G401.6 (cell line): ENCODE data around the gene TTLL10.
"Not testable (repeated sequence)": the region's sequence is repeated elsewhere in the genome, so short reads cannot be mapped to it uniquely, and the experiment has no call there.

Experiments used
- FAIRE-seq: peaks from 2 replicates; lab custom pipeline; 2012; peaks lifted over from hg19 to GRCh38; lab: Jason Lieb, UNC

Gene TTLL10

DNA sequence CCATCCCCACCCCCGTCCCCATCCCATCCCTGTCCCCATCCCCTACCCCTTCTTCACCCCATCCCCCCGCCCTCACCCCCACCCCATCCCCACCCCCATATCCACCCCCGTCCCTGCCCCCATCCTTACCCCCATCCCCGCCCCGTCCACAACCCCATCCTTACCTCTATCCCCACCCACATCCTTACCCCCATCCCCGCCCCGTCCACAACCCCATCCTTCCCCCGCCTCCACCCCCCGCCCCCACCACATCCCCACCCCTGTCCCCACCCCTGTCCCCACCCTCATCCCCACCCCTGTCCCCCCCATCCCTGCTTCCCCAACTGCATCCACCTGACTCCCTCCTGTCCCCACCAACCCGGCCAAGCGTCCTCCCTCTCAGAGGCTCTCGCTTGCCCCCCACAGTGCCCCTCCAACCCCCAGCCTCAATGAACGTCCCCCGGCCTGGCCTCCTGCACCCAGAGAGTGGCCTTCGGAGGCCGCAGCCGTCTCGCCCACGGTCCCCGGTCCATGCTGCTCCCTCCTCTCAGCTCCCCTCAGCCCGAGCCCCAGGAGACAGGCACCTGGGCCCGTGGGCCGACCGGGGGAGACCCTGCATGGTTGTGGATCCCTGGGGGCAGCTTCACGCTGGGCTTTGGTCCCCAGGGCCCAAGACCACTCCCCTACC, 32.3 kb upstream of the TTLL10 start:
- FAIRE-seq = no peak

DNA sequence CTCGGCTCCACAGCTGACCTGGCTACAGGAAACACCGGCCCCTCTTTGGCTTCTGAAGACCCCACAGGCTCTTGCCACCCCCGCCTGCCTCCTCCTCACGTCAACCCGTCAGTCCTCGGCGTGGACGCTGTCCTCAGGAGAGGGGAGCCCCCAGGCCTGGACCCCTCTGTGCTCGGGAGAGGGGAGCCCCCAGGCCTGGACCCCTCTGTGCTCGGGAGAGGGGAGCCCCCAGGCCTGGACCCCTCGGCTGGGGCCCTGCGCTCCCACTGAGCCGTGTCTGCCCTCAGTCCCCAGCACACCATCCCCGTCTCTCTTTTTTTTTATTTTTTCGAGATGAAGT, 31.8 kb upstream of the TTLL10 start:
- no peak for FAIRE-seq

DNA sequence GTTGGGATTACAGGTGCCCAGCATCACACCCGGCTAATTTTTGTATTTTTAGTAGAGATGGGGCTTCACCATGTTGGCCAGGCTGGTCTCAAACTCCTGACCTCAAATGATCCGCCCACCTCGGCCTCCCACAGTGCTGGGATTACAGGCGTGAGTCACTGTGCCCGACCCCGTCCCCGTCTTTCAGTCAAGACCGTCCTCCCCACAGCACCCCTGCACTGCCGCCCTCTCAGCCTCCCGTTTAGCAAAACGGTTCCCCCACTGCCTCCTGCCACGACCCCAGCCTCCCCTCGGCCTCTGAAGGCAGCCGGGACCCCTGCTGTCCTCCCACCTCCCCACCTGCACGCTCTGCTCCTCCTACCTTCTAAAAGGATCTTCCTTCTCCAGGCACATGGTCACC, 31.3 kb upstream of the TTLL10 start:
- not testable (repeated sequence) for FAIRE-seq

GRCh38 chr1:1142844-1143243, 30.8 kb upstream of the TTLL10 start:
- no peak for FAIRE-seq

GRCh38 chr1:1143636-1144035, 30.0 kb upstream of the TTLL10 start:
- FAIRE-seq = no peak

- FAIRE-seq = no peak
These were observed 29.4 kb upstream of the TTLL10 start for GRCh38 chr1:1144122-1144842.

DNA sequence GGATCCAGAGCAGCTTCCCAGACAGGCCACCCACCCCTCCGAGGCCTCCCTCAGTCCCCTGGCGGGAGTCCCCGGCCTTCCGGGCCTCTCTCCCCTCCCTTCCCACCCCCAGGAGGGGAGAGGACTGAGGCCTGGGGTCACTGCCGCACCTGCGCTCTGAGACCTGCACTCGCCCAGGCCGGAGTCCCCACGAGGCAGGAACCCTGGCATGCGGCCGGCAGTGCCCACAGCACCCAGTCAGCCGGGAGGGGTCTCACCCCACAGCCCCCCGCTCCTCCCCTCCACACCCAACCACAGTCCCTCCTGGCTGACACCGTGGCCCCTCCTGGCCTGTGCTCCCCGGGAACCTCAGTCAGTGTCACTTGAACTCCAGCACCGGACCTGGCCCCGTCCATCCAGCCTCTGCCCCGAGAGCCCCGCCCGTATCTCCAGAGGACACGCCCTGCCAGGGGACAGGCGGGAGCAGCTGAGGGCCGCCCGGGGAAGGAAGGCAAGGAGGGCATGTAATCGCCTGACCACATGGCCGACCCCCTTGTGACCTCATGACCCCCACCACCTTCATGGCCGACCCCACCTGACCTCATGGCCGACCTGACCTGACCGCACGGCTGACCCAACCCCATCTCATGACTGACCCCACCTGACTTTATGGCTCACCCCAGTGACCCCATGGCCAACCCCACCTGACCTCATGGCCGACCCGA, 28.7 kb upstream of the TTLL10 start:
- FAIRE-seq = no peak

DNA sequence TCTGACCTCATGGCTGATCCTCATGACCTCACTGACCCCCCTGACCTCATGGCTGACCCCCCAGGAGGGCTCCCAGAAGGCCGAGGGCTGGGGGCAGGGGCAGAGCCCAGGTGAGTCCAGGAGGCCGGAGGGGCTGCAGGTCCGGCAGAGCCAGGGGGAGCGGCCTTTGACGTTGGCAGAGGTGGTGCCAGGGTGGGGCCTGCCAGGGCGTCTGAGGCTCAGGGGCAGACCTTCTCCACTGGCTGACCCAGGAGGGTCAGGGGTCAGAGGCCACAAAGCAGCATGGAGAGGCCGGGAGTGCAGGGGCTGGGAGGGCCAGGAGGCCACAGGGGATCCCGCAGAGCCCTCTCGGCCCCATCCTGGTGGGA, 28.1 kb upstream of the TTLL10 start:
- FAIRE-seq = no peak

DNA sequence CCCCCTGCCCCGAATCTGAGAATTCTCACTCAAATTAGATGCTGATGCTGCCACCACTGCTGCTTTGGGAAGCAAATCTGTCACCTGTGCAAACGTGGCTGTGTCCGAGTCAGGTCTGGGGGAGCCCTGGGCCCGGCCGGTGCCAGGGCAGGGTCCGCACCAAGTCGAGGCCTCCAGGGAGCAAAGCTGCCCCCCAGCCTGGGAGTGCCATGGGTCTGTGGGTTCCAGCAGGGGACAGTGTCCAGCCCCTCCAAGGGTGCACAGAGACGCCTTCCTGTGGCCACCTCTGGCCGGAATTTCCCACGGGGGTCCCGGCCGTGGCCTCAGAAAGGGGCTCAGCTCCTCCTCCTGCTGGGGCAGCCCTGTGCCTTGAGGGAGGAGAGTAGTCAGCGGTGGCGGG, 27.7 kb upstream of the TTLL10 start:
- FAIRE-seq = no peak

- FAIRE-seq = no peak
These were observed 27.1 kb upstream of the TTLL10 start for GRCh38 chr1:1146596-1146995.

GRCh38 chr1:1148061-1148460, 25.6 kb upstream of the TTLL10 start:
- FAIRE-seq = no peak

DNA sequence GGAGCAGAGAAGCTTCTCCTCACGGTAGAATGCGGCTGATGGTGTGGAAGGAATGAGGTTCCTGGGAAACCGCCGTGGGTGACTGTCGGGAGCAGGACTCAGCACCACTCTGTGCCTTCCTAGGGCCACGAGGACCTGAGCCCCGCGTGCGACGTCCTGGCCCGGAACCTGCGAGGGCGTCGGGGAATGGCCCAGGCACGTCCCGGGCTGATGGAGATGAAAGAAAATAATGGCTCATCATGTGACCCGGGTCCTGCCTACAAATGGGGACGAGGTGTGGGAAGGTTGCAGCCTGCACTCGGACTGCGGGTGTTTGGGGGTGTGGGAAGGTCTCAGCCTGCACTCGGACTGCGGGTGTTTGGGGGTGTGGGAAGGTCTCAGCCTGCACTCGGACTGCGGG, 25.1 kb upstream of the TTLL10 start:
- no peak for FAIRE-seq

DNA sequence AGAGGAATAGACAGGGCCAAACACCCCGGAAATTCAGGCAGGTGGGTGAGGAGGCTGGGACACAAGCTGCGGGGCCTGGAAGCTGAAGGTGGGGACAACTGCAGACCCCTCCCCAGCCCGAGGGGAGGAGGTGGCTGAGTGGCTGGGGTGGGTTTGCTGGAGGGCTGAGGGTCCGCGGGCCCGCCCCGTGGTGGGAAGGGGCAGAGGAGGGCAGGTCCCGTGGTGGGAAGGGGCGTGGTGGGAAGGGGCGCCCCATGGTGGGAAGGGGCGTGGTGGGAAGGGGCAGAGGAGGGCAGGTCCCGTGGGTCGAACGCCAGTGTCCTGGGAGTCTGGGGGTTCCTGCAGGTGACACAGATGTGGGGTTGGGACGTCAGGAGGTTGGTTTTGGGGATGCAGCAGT, 24.3 kb upstream of the TTLL10 start:
- FAIRE-seq = no peak

DNA sequence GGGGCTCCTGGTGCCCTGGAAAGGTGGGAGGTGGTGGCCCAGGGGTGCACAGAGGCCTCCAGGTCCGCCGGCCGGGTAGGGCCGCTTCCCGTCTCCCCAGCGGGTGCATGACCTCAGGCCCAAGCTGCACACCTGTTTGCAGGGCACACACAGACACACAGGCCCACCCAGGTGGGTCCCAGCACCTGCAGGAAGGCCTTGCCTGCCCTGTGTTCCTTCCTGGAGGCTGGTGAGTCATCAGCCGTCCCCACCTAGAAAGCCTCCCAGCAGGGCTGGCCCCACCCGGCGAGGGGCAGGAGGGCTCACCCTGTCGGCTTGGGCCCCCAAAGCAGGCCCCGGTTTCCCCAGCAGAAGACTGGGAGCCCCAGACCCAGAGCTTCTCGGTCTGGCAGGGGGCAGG, 23.6 kb upstream of the TTLL10 start:
- FAIRE-seq = no peak

DNA sequence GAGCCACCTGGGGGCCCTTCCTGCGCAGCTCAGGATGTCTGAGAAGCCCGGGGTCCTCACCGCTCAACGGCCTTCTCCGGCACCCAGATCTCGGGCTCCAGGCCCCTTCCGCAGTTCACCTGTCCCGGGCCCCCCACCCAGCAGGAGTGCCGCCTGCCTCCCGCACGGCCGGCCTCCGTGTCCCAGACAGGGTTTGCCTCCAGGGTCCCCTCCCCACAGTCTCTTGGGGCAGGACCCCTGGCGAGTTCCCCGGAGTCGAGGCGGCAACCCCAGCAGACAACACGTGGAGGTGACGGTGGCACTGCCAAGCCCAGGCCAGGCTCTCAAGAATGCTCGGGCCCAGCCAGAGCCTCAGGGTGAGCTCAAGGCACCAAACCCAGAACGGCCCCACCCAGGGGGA, 22.4 kb upstream of the TTLL10 start:
- no peak for FAIRE-seq

DNA sequence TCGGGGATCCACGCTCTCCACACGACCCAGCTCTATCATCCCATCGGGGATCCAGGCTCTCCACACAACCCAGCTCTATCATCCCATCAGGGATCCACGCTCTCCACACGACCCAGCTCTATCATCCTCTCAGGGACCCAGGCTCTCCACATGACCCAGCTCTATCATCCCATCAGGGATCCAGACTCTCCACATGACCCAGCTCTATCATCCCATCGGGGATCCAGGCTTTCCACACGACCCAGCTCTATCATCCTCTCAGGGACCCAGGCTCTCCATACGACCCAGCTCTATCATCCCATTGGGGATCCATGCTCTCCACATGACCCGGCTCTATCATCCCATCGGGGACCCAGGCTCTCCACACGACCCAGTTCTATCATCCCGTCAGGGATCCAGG, 21.2 kb upstream of the TTLL10 start:
- FAIRE-seq = not testable (repeated sequence)

- not testable (repeated sequence) for FAIRE-seq
These were observed 20.5 kb upstream of the TTLL10 start for GRCh38 chr1:1153215-1153614.

DNA sequence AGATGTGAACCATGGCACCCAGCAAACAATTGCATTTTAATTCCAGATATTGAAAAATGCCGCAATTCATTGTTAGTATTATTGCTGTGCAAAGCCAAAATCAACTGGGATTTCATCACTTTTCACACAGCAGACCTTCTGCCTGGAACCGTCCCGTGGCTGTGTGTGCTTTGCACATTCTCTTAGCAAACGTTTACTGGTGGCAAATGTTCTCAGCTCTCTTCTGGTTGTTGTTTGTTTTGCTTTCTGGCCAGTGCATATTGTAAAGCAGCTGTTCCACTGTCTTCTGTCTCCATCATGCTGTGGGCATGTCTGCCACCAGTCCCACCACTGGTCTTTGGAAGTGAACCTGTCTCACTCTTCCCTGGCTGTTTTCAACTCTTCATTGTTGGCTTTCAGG, 19.8 kb upstream of the TTLL10 start:
- no peak for FAIRE-seq

- no peak for FAIRE-seq
These were observed 18.4 kb upstream of the TTLL10 start for GRCh38 chr1:1155258-1155657.

- FAIRE-seq = no peak
These were observed 17.3 kb upstream of the TTLL10 start for GRCh38 chr1:1156140-1157032.

GRCh38 chr1:1157033-1157365, 16.7 kb upstream of the TTLL10 start:
- no peak for FAIRE-seq

GRCh38 chr1:1157426-1157913, 16.2 kb upstream of the TTLL10 start:
- no peak for FAIRE-seq
